ENCODE data around the gene MTX2.

- TF ChIP-seq, protein P1, sequence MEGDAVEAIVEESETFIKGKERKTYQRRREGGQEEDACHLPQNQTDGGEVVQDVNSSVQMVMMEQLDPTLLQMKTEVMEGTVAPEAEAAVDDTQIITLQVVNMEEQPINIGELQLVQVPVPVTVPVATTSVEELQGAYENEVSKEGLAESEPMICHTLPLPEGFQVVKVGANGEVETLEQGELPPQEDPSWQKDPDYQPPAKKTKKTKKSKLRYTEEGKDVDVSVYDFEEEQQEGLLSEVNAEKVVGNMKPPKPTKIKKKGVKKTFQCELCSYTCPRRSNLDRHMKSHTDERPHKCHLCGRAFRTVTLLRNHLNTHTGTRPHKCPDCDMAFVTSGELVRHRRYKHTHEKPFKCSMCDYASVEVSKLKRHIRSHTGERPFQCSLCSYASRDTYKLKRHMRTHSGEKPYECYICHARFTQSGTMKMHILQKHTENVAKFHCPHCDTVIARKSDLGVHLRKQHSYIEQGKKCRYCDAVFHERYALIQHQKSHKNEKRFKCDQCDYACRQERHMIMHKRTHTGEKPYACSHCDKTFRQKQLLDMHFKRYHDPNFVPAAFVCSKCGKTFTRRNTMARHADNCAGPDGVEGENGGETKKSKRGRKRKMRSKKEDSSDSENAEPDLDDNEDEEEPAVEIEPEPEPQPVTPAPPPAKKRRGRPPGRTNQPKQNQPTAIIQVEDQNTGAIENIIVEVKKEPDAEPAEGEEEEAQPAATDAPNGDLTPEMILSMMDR (IDR thresholded peaks at IDR 0.05; ENCODE audit: poor library complexity), result no peak
- no peak for TF ChIP-seq EZH2 (IDR thresholded peaks at IDR 0.05; ENCODE audit: borderline replicate concordance)
- no peak for TF ChIP-seq EZH2phosphoT487 (IDR thresholded peaks at IDR 0.05; ENCODE audit: low read depth, severe bottlenecking, unreplicated experiment)
These were observed 8.6 kb upstream of the MTX2 start for GRCh38 chr2:176260689-176261088.

Measured in hepatocyte (in vitro differentiated cells).